GM12878 (cell line): Measurements from ENCODE around the gene MAP4. TPM values are rescaled to one million over a fixed set of nuclear protein-coding genes. Genes with fewer than 3 reads are reported as not detected.

Source experiments
- ATAC-seq: fragments of 200-7000 bp; cut with Tn5 transposase; 3 replicates; pipeline ENCODE4 v1.9.1; 2020; ENCODE audit warnings: mild to moderate bottlenecking, moderate library complexity
- BruUV-seq: library from RNA; stranded (reverse); fragments of 400-500 nt; replicated peaks from 2 replicates; lab custom pipeline; 2021; lab: Mats Ljungman, UMichigan
- CTCF ChIA-PET: fragments of 300-600 bp; sonication (Branson Sonifier 250); formaldehyde crosslinking; extraction: SDS; loops from one replicate; lab custom pipeline; 2021; ENCODE audit warnings: inconsistent platforms; lab: Yijun Ruan, JAX
- POLR2A ChIA-PET: fragments of 350-600 bp; formaldehyde crosslinking; extraction: SDS; loops from one replicate; lab custom pipeline; 2021; ENCODE audit warnings: inconsistent platforms; lab: Charles Lee
- RAD21 ChIA-PET: fragments of 300-600 bp; sonication (Branson Sonifier 250); formaldehyde crosslinking; loops from one replicate; lab custom pipeline; 2023; ENCODE audit warnings: antibody characterized with exemption; ENCODE audit not compliant: unreplicated experiment; lab: Charles Lee
- SMC1A ChIA-PET: fragments of 300-600 bp; sonication (Branson Sonifier 250); formaldehyde crosslinking; loops from one replicate; lab custom pipeline; 2023; ENCODE audit not compliant: unreplicated experiment, uncharacterized antibody; lab: Charles Lee
- DNase-seq: peaks from one replicate; pipeline ENCODE4 v3.0.0-alpha.2; 2011; ENCODE audit warnings: low read depth, low spot score
- FAIRE-seq: peaks from 3 replicates; lab custom pipeline; 2011; peaks lifted over from hg19 to GRCh38; lab: Jason Lieb, UNC
- H2AFZ ChIP-seq: 2 replicates; pipeline ENCODE4 v1.6.0; 2011; ENCODE audit warnings: low read depth, low read length, control low read depth; ENCODE audit not compliant: control insufficient read depth
- H3K27ac ChIP-seq: 2 replicates; pipeline ENCODE4 v1.5.1; 2011; ENCODE audit warnings: control low read depth; ENCODE audit not compliant: control insufficient read depth, insufficient read depth
- H3K27me3 ChIP-seq, 2 experiments: replicated peaks in 1 of 2; 2 replicates each; pipeline versions ENCODE4 v1.6.0 to v1.6.1; 2011; ENCODE audit warnings: low read length in 1 of 2; ENCODE audit not compliant: control insufficient read depth in 2 of 2, insufficient read depth in 2 of 2
- H3K36me3 ChIP-seq, 2 experiments: 2 replicates each; pipeline ENCODE4 v1.5.1; 2011; ENCODE audit warnings: low read length in 1 of 2; ENCODE audit not compliant: control insufficient read depth in 2 of 2, insufficient read depth in 2 of 2
- H3K4me1 ChIP-seq: 2 replicates; pipeline ENCODE4 v1.6.1; 2011; ENCODE audit warnings: mild to moderate bottlenecking, low read length, moderate library complexity, mixed read lengths; ENCODE audit not compliant: control insufficient read depth, insufficient read depth
- H3K4me2 ChIP-seq: 2 replicates; pipeline ENCODE4 v1.6.0; 2011; ENCODE audit warnings: control low read depth; ENCODE audit not compliant: control insufficient read depth, insufficient read depth
- H3K4me3 ChIP-seq: fragments of 200-600 bp; sonication (generic); 2 replicates; pipeline ENCODE4 v1.5.1; 2016
- H3K79me2 ChIP-seq: 2 replicates; pipeline ENCODE4 v1.6.0; 2011; ENCODE audit warnings: low read length; ENCODE audit not compliant: control insufficient read depth, insufficient read depth
- H3K9ac ChIP-seq: 2 replicates; pipeline ENCODE4 v1.8.0; 2011; ENCODE audit warnings: low read length, control low read depth, mixed read lengths; ENCODE audit not compliant: control insufficient read depth, insufficient read depth
- H3K9me3 ChIP-seq: replicated peaks from 3 replicates; pipeline ENCODE4 v1.5.1; 2011; ENCODE audit warnings: mild to moderate bottlenecking, low read length; ENCODE audit not compliant: control insufficient read depth, insufficient read depth
- H4K20me1 ChIP-seq: 2 replicates; pipeline ENCODE4 v1.6.0; 2011; ENCODE audit not compliant: control insufficient read depth, insufficient read depth
- CHD2 ChIP-seq: IDR thresholded peaks from 2 replicates; pipeline ENCODE4 v1.6.1; 2011; ENCODE audit warnings: low read depth, low read length, improper control_type of control experiment, borderline replicate concordance
- CREB1 ChIP-seq: IDR thresholded peaks from 2 replicates; pipeline ENCODE4 v1.6.1; 2012; ENCODE audit warnings: low read depth, mild to moderate bottlenecking, inconsistent platforms
- EGR1 ChIP-seq, 2 experiments: IDR thresholded peaks; 1 replicate in 1 of 2; 2 replicates in 1 of 2; pipeline ENCODE4 v1.6.1; 2011 to 2012; ENCODE audit warnings: low read depth in 2 of 2, low read length in 2 of 2, borderline replicate concordance in 1 of 2, mild to moderate bottlenecking in 1 of 2, moderate library complexity in 1 of 2
- EZH2 ChIP-seq: IDR thresholded peaks from 2 replicates; pipeline ENCODE4 v1.6.1; 2012; ENCODE audit warnings: low read depth, mild to moderate bottlenecking, control low read depth, inconsistent platforms, low read length, borderline replicate concordance; ENCODE audit not compliant: control insufficient read depth
- IKZF2 ChIP-seq, 2 experiments: fragments of 450-650 bp; IDR thresholded peaks; 2 replicates each; pipeline ENCODE4 v1.6.1; 2017; ENCODE audit warnings: mild to moderate bottlenecking in 2 of 2, moderate library complexity in 2 of 2
- JUNB ChIP-seq: IDR thresholded peaks from 2 replicates; pipeline ENCODE4 v1.6.1; 2016; ENCODE audit warnings: antibody characterized with exemption, mild to moderate bottlenecking
- LARP7 ChIP-seq: fragments of 450-650 bp; IDR thresholded peaks from 2 replicates; pipeline ENCODE4 v1.6.1; 2017; ENCODE audit warnings: mild to moderate bottlenecking
- MEF2B ChIP-seq: fragments of 450-650 bp; IDR thresholded peaks from 2 replicates; pipeline ENCODE4 v1.6.1; 2018; ENCODE audit warnings: mild to moderate bottlenecking, moderate library complexity; ENCODE audit not compliant: partially characterized antibody, poor library complexity, severe bottlenecking
- MTA2 ChIP-seq: fragments of 450-650 bp; IDR thresholded peaks from 2 replicates; pipeline ENCODE4 v1.6.1; 2016; ENCODE audit warnings: low read depth, mild to moderate bottlenecking, moderate library complexity
- NFYA ChIP-seq: IDR thresholded peaks from 2 replicates; pipeline ENCODE4 v1.6.1; 2011; ENCODE audit warnings: low read depth, mild to moderate bottlenecking, low read length, improper control_type of control experiment, borderline replicate concordance
- PML ChIP-seq: IDR thresholded peaks from 2 replicates; pipeline ENCODE4 v1.6.1; 2012; ENCODE audit warnings: low read length, inconsistent platforms
- RUNX3 ChIP-seq: IDR thresholded peaks from 2 replicates; pipeline ENCODE4 v1.6.1; 2012; ENCODE audit warnings: low read length, inconsistent platforms
- SRF ChIP-seq, 2 experiments: IDR thresholded peaks; 2 replicates each; pipeline ENCODE4 v1.6.1; 2011; ENCODE audit warnings: low read depth in 2 of 2, low read length in 2 of 2, mild to moderate bottlenecking in 1 of 2, moderate library complexity in 1 of 2
- TCF12 ChIP-seq: IDR thresholded peaks from 2 replicates; pipeline ENCODE4 v1.6.1; 2011; ENCODE audit warnings: low read depth, mild to moderate bottlenecking, low read length
- WGBS: methylation state at CpG from one replicate; pipeline ENCODE4 v1.1.6; 2016; ENCODE audit warnings: low lambda C conversion rate; ENCODE audit not compliant: insufficient replicate concordance, insufficient coverage; ENCODE audit errors: missing lambda C conversion rate; 5-methylcytosine and 5-hydroxymethylcytosine counted together
- in situ Hi-C: fragments of 300-500 bp; cut with MboI; formaldehyde crosslinking; loops from 9 replicates; pipeline ENCODE4 v1.14.3; 2018; ENCODE audit warnings: mixed read lengths
- intact Hi-C: fragments of 100-400 bp; cut with micrococcal nuclease; formaldehyde crosslinking; loops from one replicate; pipeline ENCODE4 v1.14.2; 2022; ENCODE audit not compliant: unreplicated experiment
- polyA plus RNA-seq, 11 experiments: library from polyadenylated mRNA; depleted of rRNA in 4 of 11; unstranded in 6 of 11; stranded (reverse) in 5 of 11; fragments of >200 nt; fragmentation: Nextera tagmentation in 4 of 11; fragmentation: Illumina TruSeq in 1 of 11; extraction: Ambion mirVana in 4 of 11; extraction: Trizol in 1 of 11; gene quantifications; 1 replicate in 1 of 11; 2 replicates in 10 of 11; pipeline versions ENCODE4 v1.2.1 to v1.2.3, GENCODE V29; 2011 to 2016; ENCODE audit warnings: inconsistent platforms in 2 of 11, missing spikeins in 2 of 11, low read depth in 1 of 11
- total RNA-seq, 4 experiments: library from RNA; depleted of rRNA in 3 of 4; stranded (reverse); fragments of >200 nt in 3 of 4; fragmentation: Illumina TruSeq in 1 of 4; extraction: Trizol in 1 of 4; gene quantifications; 2 replicates each; pipeline versions ENCODE4 v1.2.1 to v1.2.3, GENCODE V29; 2013 to 2021
- TF ChIP-seq, protein P1 (sequence below): fragments of 450-650 bp; formaldehyde crosslinking; IDR thresholded peaks from 2 replicates; pipeline ENCODE4 v1.5.0; 2022; ENCODE audit warnings: mild to moderate bottlenecking, missing genetic modification characterization

Gene MAP4
- total and polyA plus RNA-seq, 10 of the 15 experiments (the other 5 are each of a cell fraction or from before 2014, with no cell fraction given), result 22.2 to 145 (median 47.2) TPM

- TF ChIP-seq CREB1 (no peak), MTA2 (peak; percentile 77; the same call in 1 of the 2 replicates), CHD2 (no peak), EGR1 (IDR thresholded peaks at IDR 0.05; ENCODE audit: borderline replicate concordance in 1 of 2, low read depth in 2 of 2, low read length in 2 of 2) (no peak), PML (no peak), EZH2 (no peak)
Measured at GRCh38 chr3:48034000-48034516, 17.8 kb upstream of the MAP4 start (continued).

DNA sequence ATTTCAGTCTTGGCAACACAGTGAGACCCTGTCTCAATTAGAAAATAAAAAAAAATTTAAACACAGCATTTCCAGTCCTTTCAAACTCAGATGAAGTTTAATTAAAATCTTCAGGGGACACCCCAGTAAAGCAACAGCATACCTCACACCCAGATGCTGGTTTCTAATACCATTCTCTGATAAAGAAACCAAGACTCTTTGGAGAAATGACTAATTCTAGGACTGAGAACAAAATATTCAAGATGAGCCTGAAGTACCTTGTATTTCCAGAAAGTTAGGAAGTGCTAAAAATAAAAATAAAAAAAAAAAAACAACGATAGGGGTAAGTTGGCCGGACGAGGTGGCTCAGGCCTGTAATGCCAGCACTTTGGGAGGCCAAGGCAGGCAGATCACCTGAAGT lies 14.0 kb upstream of the MAP4 start:
- Histone ChIP-seq H4K20me1 (no peaks in the 10 kb centered on the region), H3K4me2 (no peak overlapping the region), H3K36me3 (no peaks in the 10 kb centered on the region), H3K27ac (no peak overlapping the region), H3K27me3 (no peaks in the 10 kb centered on the region), H3K79me2 (peaks cover 41% of the 10 kb centered on the region), H3K4me1 (peaks cover 11% of the 10 kb centered on the region; the same call in 1 of the 2 replicates), H3K4me3 (no peak overlapping the region), H2AFZ (no peak overlapping the region), H3K9ac (no peak overlapping the region), H3K9me3 (no peaks in the 10 kb centered on the region)
- POLR2A ChIA-PET, result no interaction called here
- no peak for DNase-seq
- WGBS, result 36% methylated on average over 3 of the region's 3 CpGs
- ATAC-seq, result peak; percentile 35; the same call in 1 of the 3 replicates
- intact Hi-C loops, result no loop called here
- in situ Hi-C loops, result no loop called here
- BruUV-seq, result no TSS peak
- no peak for FAIRE-seq
- TF ChIP-seq, protein P1, sequence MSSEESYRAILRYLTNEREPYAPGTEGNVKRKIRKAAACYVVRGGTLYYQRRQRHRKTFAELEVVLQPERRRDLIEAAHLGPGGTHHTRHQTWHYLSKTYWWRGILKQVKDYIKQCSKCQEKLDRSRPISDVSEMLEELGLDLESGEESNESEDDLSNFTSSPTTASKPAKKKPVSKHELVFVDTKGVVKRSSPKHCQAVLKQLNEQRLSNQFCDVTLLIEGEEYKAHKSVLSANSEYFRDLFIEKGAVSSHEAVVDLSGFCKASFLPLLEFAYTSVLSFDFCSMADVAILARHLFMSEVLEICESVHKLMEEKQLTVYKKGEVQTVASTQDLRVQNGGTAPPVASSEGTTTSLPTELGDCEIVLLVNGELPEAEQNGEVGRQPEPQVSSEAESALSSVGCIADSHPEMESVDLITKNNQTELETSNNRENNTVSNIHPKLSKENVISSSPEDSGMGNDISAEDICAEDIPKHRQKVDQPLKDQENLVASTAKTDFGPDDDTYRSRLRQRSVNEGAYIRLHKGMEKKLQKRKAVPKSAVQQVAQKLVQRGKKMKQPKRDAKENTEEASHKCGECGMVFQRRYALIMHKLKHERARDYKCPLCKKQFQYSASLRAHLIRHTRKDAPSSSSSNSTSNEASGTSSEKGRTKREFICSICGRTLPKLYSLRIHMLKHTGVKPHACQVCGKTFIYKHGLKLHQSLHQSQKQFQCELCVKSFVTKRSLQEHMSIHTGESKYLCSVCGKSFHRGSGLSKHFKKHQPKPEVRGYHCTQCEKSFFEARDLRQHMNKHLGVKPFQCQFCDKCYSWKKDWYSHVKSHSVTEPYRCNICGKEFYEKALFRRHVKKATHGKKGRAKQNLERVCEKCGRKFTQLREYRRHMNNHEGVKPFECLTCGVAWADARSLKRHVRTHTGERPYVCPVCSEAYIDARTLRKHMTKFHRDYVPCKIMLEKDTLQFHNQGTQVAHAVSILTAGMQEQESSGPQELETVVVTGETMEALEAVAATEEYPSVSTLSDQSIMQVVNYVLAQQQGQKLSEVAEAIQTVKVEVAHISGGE (CRISPR knock-in tag), result no peak
- no peak for TF ChIP-seq MEF2B
- TF ChIP-seq JUNB, result peak; percentile 52
- no peak for TF ChIP-seq SRF (IDR thresholded peaks at IDR 0.05; ENCODE audit: low read depth in 2 of 2, low read length in 2 of 2)
- TF ChIP-seq NFYA, result no peak
- peak; percentile 17; the same call in 1 of the 2 replicates for TF ChIP-seq RUNX3
- TF ChIP-seq TCF12, result no peak
- TF ChIP-seq LARP7, result no peak
- peak in 1 of 2 experiments; percentile 25; a peak in 1 of 4 replicates for TF ChIP-seq IKZF2 (IDR thresholded peaks at IDR 0.05)
- RAD21 ChIA-PET, result no interaction called here
- SMC1A ChIA-PET, result no interaction called here
- CTCF ChIA-PET, result no interaction called here
